ENCODE data around the gene C9orf72. TPM values are rescaled to one million over a fixed set of nuclear protein-coding genes. Genes with fewer than 3 reads are reported as not detected.

C9orf72 gene
- total RNA-seq, 1 experiment from 2014 or later: 4.9 TPM

DNA sequence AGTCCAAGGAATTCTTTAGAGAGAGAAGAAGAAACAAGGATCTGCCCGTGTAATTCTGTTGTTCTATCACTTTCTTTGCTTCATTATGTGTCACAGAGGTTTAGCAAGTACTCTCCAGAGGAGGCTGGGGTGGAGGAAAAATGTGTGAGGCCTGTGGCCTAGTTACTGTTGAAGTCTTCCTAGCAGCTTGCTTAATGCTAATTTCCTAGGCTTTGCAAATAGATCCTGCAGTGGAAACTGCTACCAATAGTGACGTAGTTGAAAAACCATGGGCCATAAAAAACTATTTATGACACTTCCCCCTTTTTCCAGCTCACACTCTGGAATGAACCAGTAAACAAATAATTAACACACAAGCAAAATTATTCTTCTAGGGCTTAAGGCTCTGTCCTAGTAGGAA, 27.0 kb upstream of the C9orf72 start:
- Histone ChIP-seq H3K4me2 (no peak overlapping the region), H3K9me2 (ENCODE audit: insufficient read depth) (no peaks in the 10 kb centered on the region), H3K36me3 (ENCODE audit: low read depth) (no peaks in the 10 kb centered on the region), H3K4me1 (replicated peaks; ENCODE audit: insufficient read depth) (no peaks in the 10 kb centered on the region), H3K9me3 (ENCODE audit: insufficient read depth, low read depth) (no peaks in the 10 kb centered on the region), H2AFZ (no peak overlapping the region), H3K4me3 (no peak overlapping the region), H3K27ac (no peak overlapping the region), H3F3A (ENCODE audit: insufficient read depth, low read depth) (no peaks in the 10 kb centered on the region), H3K27me3 (ENCODE audit: insufficient read depth, low read depth) (no peaks in the 10 kb centered on the region), H4K20me1 (ENCODE audit: insufficient read depth) (no peaks in the 10 kb centered on the region), H3K79me2 (ENCODE audit: low read depth) (no peaks in the 10 kb centered on the region)
- no TSS peak for BruUV-seq (replicated peaks)
- DNase-seq: no peak
- TF ChIP-seq, protein P1, sequence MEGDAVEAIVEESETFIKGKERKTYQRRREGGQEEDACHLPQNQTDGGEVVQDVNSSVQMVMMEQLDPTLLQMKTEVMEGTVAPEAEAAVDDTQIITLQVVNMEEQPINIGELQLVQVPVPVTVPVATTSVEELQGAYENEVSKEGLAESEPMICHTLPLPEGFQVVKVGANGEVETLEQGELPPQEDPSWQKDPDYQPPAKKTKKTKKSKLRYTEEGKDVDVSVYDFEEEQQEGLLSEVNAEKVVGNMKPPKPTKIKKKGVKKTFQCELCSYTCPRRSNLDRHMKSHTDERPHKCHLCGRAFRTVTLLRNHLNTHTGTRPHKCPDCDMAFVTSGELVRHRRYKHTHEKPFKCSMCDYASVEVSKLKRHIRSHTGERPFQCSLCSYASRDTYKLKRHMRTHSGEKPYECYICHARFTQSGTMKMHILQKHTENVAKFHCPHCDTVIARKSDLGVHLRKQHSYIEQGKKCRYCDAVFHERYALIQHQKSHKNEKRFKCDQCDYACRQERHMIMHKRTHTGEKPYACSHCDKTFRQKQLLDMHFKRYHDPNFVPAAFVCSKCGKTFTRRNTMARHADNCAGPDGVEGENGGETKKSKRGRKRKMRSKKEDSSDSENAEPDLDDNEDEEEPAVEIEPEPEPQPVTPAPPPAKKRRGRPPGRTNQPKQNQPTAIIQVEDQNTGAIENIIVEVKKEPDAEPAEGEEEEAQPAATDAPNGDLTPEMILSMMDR (conservative IDR thresholded peaks at IDR 0.05): no peak
- no peak for TF ChIP-seq EZH2 (IDR thresholded peaks at IDR 0.05; ENCODE audit: low read depth)
- POLR2A ChIA-PET (ENCODE audit: unreplicated experiment): no interaction called here
- intact Hi-C loops (cut with micrococcal nuclease; ENCODE audit: unreplicated experiment): no loop called here
- CTCF ChIA-PET: no interaction called here

DNA sequence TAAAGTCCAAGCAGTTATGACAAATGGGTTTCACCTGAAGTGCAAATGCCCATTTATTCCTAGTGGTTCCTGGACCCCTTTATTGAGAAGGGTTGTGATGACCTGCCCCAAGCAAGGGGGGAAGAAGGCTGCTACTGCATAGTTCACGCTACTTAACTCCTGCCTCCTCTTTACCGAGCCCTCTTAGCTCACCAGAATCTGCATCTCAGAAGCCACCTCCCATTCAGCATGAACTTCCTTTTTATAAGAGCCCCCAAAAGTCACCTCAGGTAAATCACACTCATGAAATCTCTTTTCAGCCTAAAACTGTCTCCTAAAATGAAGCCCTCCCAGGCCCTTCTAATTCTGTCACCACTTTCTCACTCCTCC, 26.6 kb upstream of the C9orf72 start:
- H3K79me2 ChIP-seq (ENCODE audit: low read depth): no peaks in the 10 kb centered on the region
- no peaks in the 10 kb centered on the region for H3K9me3 ChIP-seq (ENCODE audit: insufficient read depth, low read depth)
- TF ChIP-seq EZH2 (IDR thresholded peaks at IDR 0.05; ENCODE audit: low read depth): no peak
- TF ChIP-seq, protein P1 (conservative IDR thresholded peaks at IDR 0.05): no peak
- H3K9me2 ChIP-seq (ENCODE audit: insufficient read depth): no peaks in the 10 kb centered on the region
- H3K36me3 ChIP-seq (ENCODE audit: low read depth): no peaks in the 10 kb centered on the region
- no peaks in the 10 kb centered on the region for H3K4me1 ChIP-seq (replicated peaks; ENCODE audit: insufficient read depth)
- no peaks in the 10 kb centered on the region for H3K27me3 ChIP-seq (ENCODE audit: insufficient read depth, low read depth)
- ChIA-PET CTCF (no interaction called here), POLR2A (ENCODE audit: unreplicated experiment) (no interaction called here)
- intact Hi-C loops (cut with micrococcal nuclease; ENCODE audit: unreplicated experiment): no loop called here
- H3K4me3 ChIP-seq: no peak overlapping the region
- no peak overlapping the region for H3K4me2 ChIP-seq
- no peaks in the 10 kb centered on the region for H4K20me1 ChIP-seq (ENCODE audit: insufficient read depth)
- no peak overlapping the region for H2AFZ ChIP-seq
- DNase-seq: no peak
- BruUV-seq (replicated peaks): no TSS peak
- H3F3A ChIP-seq (ENCODE audit: insufficient read depth, low read depth): no peaks in the 10 kb centered on the region
- H3K27ac ChIP-seq: no peak overlapping the region

DNA sequence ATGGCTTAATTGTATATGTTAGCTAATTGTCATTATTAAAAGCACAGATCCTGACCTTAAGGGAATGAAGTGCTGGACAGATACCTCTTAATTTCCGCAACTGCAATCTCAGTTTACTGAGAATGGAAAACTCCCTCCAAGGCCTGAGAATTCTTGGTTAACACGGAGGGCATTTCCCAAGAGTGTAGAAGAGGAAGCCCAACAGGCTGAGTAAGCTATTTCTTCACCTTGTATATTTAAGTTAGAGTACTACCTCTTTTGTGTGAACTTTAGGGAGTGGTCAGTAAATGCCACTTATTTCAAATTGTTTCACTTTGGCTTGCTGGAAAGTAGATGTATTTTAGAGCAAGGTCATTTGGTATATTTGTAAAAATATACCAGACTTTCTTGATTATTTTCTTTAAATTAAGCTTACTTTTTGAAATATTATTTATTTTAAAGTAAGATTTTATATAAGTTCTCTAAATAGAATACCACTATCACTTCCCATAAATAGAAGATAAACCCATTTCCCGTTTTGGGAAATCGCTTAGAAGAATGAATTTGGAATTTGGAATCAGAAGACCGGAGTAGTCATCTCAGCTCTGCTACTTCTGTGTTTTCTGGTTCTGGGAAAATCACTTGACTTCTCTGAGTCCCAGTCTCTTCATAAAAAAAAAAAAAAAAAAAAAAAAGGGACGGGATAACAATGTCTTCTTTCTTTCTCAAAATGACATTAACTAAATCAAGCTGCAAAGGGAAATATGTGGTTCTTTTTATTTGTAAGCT, 26.0 kb upstream of the C9orf72 start:
- ChIA-PET POLR2A (ENCODE audit: unreplicated experiment) (no interaction called here), CTCF (no interaction called here)
- no peaks in the 10 kb centered on the region for H3K36me3 ChIP-seq (ENCODE audit: low read depth)
- intact Hi-C loops (cut with micrococcal nuclease; ENCODE audit: unreplicated experiment): no loop called here
- no TSS peak for BruUV-seq (replicated peaks)
- no peaks in the 10 kb centered on the region for H4K20me1 ChIP-seq (ENCODE audit: insufficient read depth)
- H3K4me2 ChIP-seq: no peak overlapping the region
- H3K27ac ChIP-seq: no peak overlapping the region
- no peaks in the 10 kb centered on the region for H3K27me3 ChIP-seq (ENCODE audit: insufficient read depth, low read depth)
- DNase-seq: no peak
- no peaks in the 10 kb centered on the region for H3F3A ChIP-seq (ENCODE audit: insufficient read depth, low read depth)
- H3K9me3 ChIP-seq (ENCODE audit: insufficient read depth, low read depth): no peaks in the 10 kb centered on the region
- H2AFZ ChIP-seq: no peak overlapping the region
- H3K9me2 ChIP-seq (ENCODE audit: insufficient read depth): no peaks in the 10 kb centered on the region
- no peak overlapping the region for H3K4me3 ChIP-seq
- no peak for TF ChIP-seq EZH2 (IDR thresholded peaks at IDR 0.05; ENCODE audit: low read depth)
- TF ChIP-seq, protein P1 (conservative IDR thresholded peaks at IDR 0.05): no peak
- no peaks in the 10 kb centered on the region for H3K4me1 ChIP-seq (replicated peaks; ENCODE audit: insufficient read depth)
- no peaks in the 10 kb centered on the region for H3K79me2 ChIP-seq (ENCODE audit: low read depth)
